ENCODE data around the gene CDH15. TPM values are rescaled to one million over a fixed set of nuclear protein-coding genes. Genes with fewer than 3 reads are reported as not detected.

Gene CDH15, protein sequence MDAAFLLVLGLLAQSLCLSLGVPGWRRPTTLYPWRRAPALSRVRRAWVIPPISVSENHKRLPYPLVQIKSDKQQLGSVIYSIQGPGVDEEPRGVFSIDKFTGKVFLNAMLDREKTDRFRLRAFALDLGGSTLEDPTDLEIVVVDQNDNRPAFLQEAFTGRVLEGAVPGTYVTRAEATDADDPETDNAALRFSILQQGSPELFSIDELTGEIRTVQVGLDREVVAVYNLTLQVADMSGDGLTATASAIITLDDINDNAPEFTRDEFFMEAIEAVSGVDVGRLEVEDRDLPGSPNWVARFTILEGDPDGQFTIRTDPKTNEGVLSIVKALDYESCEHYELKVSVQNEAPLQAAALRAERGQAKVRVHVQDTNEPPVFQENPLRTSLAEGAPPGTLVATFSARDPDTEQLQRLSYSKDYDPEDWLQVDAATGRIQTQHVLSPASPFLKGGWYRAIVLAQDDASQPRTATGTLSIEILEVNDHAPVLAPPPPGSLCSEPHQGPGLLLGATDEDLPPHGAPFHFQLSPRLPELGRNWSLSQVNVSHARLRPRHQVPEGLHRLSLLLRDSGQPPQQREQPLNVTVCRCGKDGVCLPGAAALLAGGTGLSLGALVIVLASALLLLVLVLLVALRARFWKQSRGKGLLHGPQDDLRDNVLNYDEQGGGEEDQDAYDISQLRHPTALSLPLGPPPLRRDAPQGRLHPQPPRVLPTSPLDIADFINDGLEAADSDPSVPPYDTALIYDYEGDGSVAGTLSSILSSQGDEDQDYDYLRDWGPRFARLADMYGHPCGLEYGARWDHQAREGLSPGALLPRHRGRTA
- total RNA-seq, result 2.0 TPM in 1 of 2 replicates, not detected in the other

GRCh38 chr16:89171216-89172170 lies at the start of gene CDH15:
CDH15 (plus strand) TSS chr16:89171748; CDS start chr16:89171832, 84 bp downstream.

GRCh38 chr16:89200124-89200849 lies 28.7 kb downstream of the CDH15 start, which contains the start of gene SLC22A31:
SLC22A31 (minus strand) TSS chr16:89200537; CDS start chr16:89200501, 36 bp downstream.

GRCh38 chr16:89217388-89218191 lies 46.0 kb downstream of the CDH15 start, which contains the start of gene ZNF778:
ZNF778 (plus strand) TSS chr16:89217703; CDS start chr16:89221128, 3,425 bp downstream.

Other genes starting within 250 kb of the CDH15 start
- not detected in 2 replicates for gene CBFA2T3, start 194.5 kb upstream of the CDH15 start, total RNA-seq
- 15.8 and 39.7 TPM in 2 replicates for gene ACSF3, start 77.9 kb upstream of the CDH15 start, total RNA-seq
- 1.1 TPM in 1 of 2 replicates, not detected in the other for gene SLC22A31, start 28.8 kb downstream of the CDH15 start, total RNA-seq
- gene ZNF778, start 46.0 kb downstream of the CDH15 start, total RNA-seq, result 6.2 and 9.9 TPM in 2 replicates

Measured in pericardium fibroblast (primary cell).